22Rv1 (cell line): ENCODE measurements around the gene STBD1.
"Not testable (repeated sequence)": the region's sequence is repeated elsewhere in the genome, so short reads cannot be mapped to it uniquely, and the experiment has no call there.

Experiments
- H3K27ac ChIP-seq: fragments of 450-650 bp; 2 replicates; pipeline ENCODE4 v1.5.1; 2017
- CTCF ChIP-seq: fragments of 450-650 bp; IDR thresholded peaks from 2 replicates; pipeline ENCODE4 v1.5.1; 2017; ENCODE audit warnings: mild to moderate bottlenecking
- ZFX ChIP-seq: fragments of 450-650 bp; IDR thresholded peaks from 2 replicates; pipeline ENCODE4 v1.6.1; 2017; ENCODE audit warnings: antibody characterized with exemption, borderline replicate concordance

Gene STBD1

GRCh38 chr4:76277667-76278066, 28.9 kb upstream of the STBD1 start:
- TF ChIP-seq CTCF (no peak), ZFX (no peak)
- H3K27ac ChIP-seq, result no peak overlapping the region

- TF ChIP-seq CTCF, result no peak
- no peak for TF ChIP-seq ZFX
- no peak overlapping the region for H3K27ac ChIP-seq
These were observed 27.9 kb upstream of the STBD1 start for GRCh38 chr4:76278583-76278982.

GRCh38 chr4:76279462-76279861, 27.1 kb upstream of the STBD1 start:
- no peak overlapping the region for H3K27ac ChIP-seq
- no peak for TF ChIP-seq CTCF
- no peak for TF ChIP-seq ZFX

- no peak overlapping the region for H3K27ac ChIP-seq
- TF ChIP-seq CTCF (no peak), ZFX (no peak)
These were observed 25.8 kb upstream of the STBD1 start for GRCh38 chr4:76280488-76281441.

GRCh38 chr4:76281594-76281993, 24.9 kb upstream of the STBD1 start:
- H3K27ac ChIP-seq, result not testable (repeated sequence)

GRCh38 chr4:76282941-76283689, 23.4 kb upstream of the STBD1 start:
- no peak for TF ChIP-seq ZFX
- TF ChIP-seq CTCF, result no peak
- H3K27ac ChIP-seq, result peak overlapping the region; percentile 30

- peak overlapping the region; percentile 30 for H3K27ac ChIP-seq
- TF ChIP-seq CTCF (no peak), ZFX (no peak)
These were observed 22.6 kb upstream of the STBD1 start for GRCh38 chr4:76283900-76284299.

GRCh38 chr4:76287811-76288210, 18.7 kb upstream of the STBD1 start:
- not testable (repeated sequence) for H3K27ac ChIP-seq
